ENCODE results near the gene PTRH1. TPM values are rescaled to one million over a fixed set of nuclear protein-coding genes. Genes with fewer than 3 reads are reported as not detected.

The PTRH1 gene
- total and polyA plus RNA-seq, 10 of the 15 experiments (the other 5 are each of a cell fraction or from before 2014, with no cell fraction given) = 0.69 to 38.4 (median 10.2) TPM

- H3K4me3 ChIP-seq = no peak overlapping the region
- CTCF ChIA-PET = interaction anchor here (1.1 to 2.6 kb wide), 2 partner anchors 12 to 31 kb away, joined by 4 to 6 read pairs; partner anchors contain the start of genes PTRH1, TOR2A and TTC16
- no peaks in the 10 kb centered on the region for H3K9me3 ChIP-seq (replicated peaks; ENCODE audit: control insufficient read depth, insufficient read depth, low read length)
- no peak overlapping the region for H3K4me2 ChIP-seq (ENCODE audit: control insufficient read depth, insufficient read depth)
- peaks cover 4% of the 10 kb centered on the region; the same call in 1 of the 2 replicates for H3K4me1 ChIP-seq (ENCODE audit: control insufficient read depth, insufficient read depth, low read length)
- RAD21 ChIA-PET (ENCODE audit: unreplicated experiment) = interaction anchor here (0.6 kb wide), 1 partner anchor 247 kb away, joined by 4 read pairs; no protein-coding TSS in a partner anchor
- no peak for ATAC-seq
- no peak overlapping the region for H3K9ac ChIP-seq (ENCODE audit: control insufficient read depth, insufficient read depth, low read length)
- POLR2A ChIA-PET = interaction anchor here (0.6 kb wide), 3 partner anchors 40 to 163 kb away, joined by 3 read pairs; no protein-coding TSS in a partner anchor
- H3K27ac ChIP-seq (ENCODE audit: control insufficient read depth, insufficient read depth) = no peak overlapping the region
- no peak overlapping the region for H2AFZ ChIP-seq (ENCODE audit: control insufficient read depth, low read depth, low read length)
- 56% methylated on average over 9 of the region's 9 CpGs for WGBS (ENCODE audit: insufficient coverage, insufficient replicate concordance, low lambda C conversion rate, missing lambda C conversion rate)
- SMC1A ChIA-PET (ENCODE audit: uncharacterized antibody, unreplicated experiment) = no interaction called here
- no peak for TF ChIP-seq REST (IDR thresholded peaks at IDR 0.05; ENCODE audit: low read depth, low read length)
- TF ChIP-seq POU2F2 (IDR thresholded peaks at IDR 0.05; ENCODE audit: borderline replicate concordance, low read depth, low read length) = no peak
- no peak for TF ChIP-seq USF1 (IDR thresholded peaks at IDR 0.05; ENCODE audit: borderline replicate concordance, extremely low read length, insufficient read depth, low read depth, low read length)
- no peak for TF ChIP-seq SRF (IDR thresholded peaks at IDR 0.05; ENCODE audit: low read depth in 2 of 2, low read length in 2 of 2)
- no peak for TF ChIP-seq ZNF24 (IDR thresholded peaks at IDR 0.05)
- TF ChIP-seq CBX5 (IDR thresholded peaks at IDR 0.05; ENCODE audit: low read depth) = no peak
- TF ChIP-seq TBL1XR1 (IDR thresholded peaks at IDR 0.05; ENCODE audit: low read depth, low read length) = no peak
- TF ChIP-seq POLR2AphosphoS5 (IDR thresholded peaks at IDR 0.05; ENCODE audit: low read length) = no peak
- TF ChIP-seq SREBF2 (IDR thresholded peaks at IDR 0.05; ENCODE audit: low read length) = no peak
- no peak for TF ChIP-seq RELA (IDR thresholded peaks at IDR 0.05; ENCODE audit: borderline replicate concordance, partially characterized antibody)
- TF ChIP-seq RCOR1 (conservative IDR thresholded peaks at IDR 0.05; ENCODE audit: low read depth, low read length) = no peak
- no peaks in the 10 kb centered on the region for H3K79me2 ChIP-seq (ENCODE audit: control insufficient read depth, insufficient read depth, low read length)
- no peaks in the 10 kb centered on the region for H4K20me1 ChIP-seq (ENCODE audit: control insufficient read depth, insufficient read depth)
- peaks cover 0 to 2% of the 10 kb centered on the region in 2 experiments; a peak in 2 of 4 replicates for H3K27me3 ChIP-seq (replicated peaks in 1 of 2; ENCODE audit: control insufficient read depth in 2 of 2, insufficient read depth in 2 of 2, low read length in 1 of 2)
- FAIRE-seq = no peak
- in situ Hi-C loops (cut with MboI) = no loop called here
- DNase-seq (ENCODE audit: low read depth, low spot score) = no peak
- intact Hi-C loops (cut with micrococcal nuclease; ENCODE audit: unreplicated experiment) = no loop called here
- no peaks in the 10 kb centered on the region for H3K36me3 ChIP-seq (ENCODE audit: control insufficient read depth in 2 of 2, insufficient read depth in 2 of 2, low read length in 1 of 2)
- no TSS peak for BruUV-seq (replicated peaks)
These were observed 12.0 kb downstream of the PTRH1 start for GRCh38 chr9:127703289-127703946.

All from GM12878 (cell line).